PC-9 (cell line): ENCODE data around the gene RAB28.

Experiments
- EZH2 ChIP-seq: fragments of 200-600 bp; sonication (generic); IDR thresholded peaks from 2 replicates; pipeline ENCODE4 v1.8.0; 2017; ENCODE audit warnings: antibody characterized with exemption, low read depth
- TF ChIP-seq, protein P1 (sequence below): fragments of 200-600 bp; sonication (generic); conservative IDR thresholded peaks from 2 replicates; pipeline ENCODE4 v1.6.1; 2017; ENCODE audit warnings: mixed run types, antibody characterized with exemption, mild to moderate bottlenecking, moderate library complexity

DNA sequence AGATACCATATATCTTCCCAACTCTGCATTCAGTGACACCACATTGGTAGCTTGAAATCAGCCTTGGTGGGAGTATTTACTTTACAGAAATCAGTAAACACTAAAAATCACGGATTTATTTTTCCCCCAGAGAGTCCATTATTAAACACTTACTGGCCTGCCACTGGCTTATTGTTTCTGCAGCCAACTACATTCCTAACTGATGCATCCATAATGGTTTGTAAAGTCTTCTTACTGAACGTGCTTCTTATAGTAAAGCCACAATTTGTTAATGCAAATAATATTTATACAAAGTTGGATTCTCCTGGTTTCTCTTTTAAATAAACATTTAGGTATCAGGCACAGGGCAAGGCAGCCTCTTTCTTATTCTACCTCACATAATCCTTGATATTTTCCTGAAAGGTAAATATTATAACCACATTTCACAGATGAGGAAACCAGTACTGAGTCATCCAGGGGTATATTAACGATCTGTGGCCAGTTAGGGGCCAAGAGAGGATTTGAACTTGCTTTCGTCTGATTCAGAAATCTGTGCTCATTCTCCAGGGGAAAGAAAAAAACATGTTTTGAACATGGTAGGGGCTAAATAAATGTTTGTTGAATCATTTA, 136.5 kb downstream of the RAB28 start:
- TF ChIP-seq, protein P1, sequence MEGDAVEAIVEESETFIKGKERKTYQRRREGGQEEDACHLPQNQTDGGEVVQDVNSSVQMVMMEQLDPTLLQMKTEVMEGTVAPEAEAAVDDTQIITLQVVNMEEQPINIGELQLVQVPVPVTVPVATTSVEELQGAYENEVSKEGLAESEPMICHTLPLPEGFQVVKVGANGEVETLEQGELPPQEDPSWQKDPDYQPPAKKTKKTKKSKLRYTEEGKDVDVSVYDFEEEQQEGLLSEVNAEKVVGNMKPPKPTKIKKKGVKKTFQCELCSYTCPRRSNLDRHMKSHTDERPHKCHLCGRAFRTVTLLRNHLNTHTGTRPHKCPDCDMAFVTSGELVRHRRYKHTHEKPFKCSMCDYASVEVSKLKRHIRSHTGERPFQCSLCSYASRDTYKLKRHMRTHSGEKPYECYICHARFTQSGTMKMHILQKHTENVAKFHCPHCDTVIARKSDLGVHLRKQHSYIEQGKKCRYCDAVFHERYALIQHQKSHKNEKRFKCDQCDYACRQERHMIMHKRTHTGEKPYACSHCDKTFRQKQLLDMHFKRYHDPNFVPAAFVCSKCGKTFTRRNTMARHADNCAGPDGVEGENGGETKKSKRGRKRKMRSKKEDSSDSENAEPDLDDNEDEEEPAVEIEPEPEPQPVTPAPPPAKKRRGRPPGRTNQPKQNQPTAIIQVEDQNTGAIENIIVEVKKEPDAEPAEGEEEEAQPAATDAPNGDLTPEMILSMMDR = no peak
- TF ChIP-seq EZH2 = no peak
